ENCODE measurements around the gene GPR42. TPM values are rescaled to one million over a fixed set of nuclear protein-coding genes. Genes with fewer than 3 reads are reported as not detected.

The GPR42 gene
- total and polyA plus RNA-seq, 2 of the 4 experiments (the other 2 are of a cell fraction), result not detected

DNA sequence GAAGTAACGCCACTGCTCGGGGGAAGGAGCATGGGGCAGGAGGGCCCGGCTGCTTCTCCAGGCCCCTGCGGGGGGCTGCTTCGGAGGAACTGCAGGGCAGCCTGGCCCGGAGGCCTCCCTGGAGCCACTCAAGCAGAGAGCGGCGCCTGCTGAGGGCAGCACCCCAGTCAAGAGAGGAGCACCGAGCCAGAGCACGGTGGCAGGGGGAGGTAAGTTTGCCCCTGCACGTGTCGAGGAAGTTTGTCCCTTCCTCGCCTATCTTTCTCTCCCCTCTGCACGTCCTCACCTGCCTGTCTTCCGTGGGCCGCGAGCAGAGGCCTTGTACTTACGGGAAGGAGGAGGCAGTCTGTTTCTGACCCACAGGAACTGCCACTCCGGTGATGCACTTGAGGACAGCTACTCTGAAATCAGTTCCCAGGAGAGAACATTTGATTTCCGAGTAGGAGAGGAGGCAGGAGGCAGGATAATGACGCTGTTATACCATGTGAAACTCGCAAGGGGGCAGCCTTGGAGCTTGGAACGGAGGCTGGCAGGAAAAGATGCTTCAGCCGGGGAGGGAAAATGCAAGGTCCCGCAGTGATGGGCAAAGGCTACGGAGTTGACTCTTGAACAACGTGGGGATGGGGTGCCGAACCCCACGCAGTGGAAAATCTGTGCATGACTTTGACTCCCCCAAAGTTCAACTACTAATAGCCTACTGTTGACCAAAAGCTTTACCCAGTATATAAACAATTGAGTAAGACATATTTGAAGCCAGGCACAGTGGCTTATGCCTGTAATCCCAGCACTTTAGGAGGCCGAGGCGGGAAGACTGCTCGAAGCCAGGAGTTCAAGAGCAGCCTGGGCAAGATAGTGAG, 18.2 kb upstream of the GPR42 start:
- Histone ChIP-seq H3K23ac (ENCODE audit: low read depth, low read length) (no peak overlapping the region), H2AFZ (replicated peaks; ENCODE audit: low read length, poor library complexity) (peak overlapping the region; percentile 69), H3K14ac (replicated peaks; ENCODE audit: low read depth, low read length) (no peak overlapping the region), H3K36me3 (ENCODE audit: control insufficient read depth, insufficient read depth, low read length) (no peaks in the 10 kb centered on the region), H2AK5ac (ENCODE audit: low read depth, low read length) (no peak overlapping the region), H3K4ac (ENCODE audit: low read depth, low read length) (no peak overlapping the region), H3K4me3 (ENCODE audit: insufficient read depth, low read depth, low read length) (no peak overlapping the region), H3K9me1 (ENCODE audit: insufficient read depth, low read length) (no peaks in the 10 kb centered on the region), H2BK120ac (ENCODE audit: low read depth, low read length) (no peak overlapping the region), H4K20me1 (ENCODE audit: insufficient read depth, low read length) (no peaks in the 10 kb centered on the region), H3K56ac (ENCODE audit: extremely low read depth, insufficient read depth, low read length) (no peak overlapping the region), H3K27ac (ENCODE audit: insufficient read depth, low read length) (no peak overlapping the region), H3K9me3 (ENCODE audit: control insufficient read depth, insufficient read depth, low read length) (no peaks in the 10 kb centered on the region), H3K79me1 (ENCODE audit: low read depth in 1 of 2, low read length in 2 of 2) (no peaks in the 10 kb centered on the region), H4K5ac (ENCODE audit: low read depth, low read length) (no peak overlapping the region), H3K4me2 (ENCODE audit: low read depth, low read length) (no peak overlapping the region), H2BK15ac (ENCODE audit: low read depth, low read length) (no peak overlapping the region), H3K9ac (ENCODE audit: low read depth, low read length) (no peak overlapping the region), H2BK5ac (ENCODE audit: low read depth, low read length, poor library complexity, severe bottlenecking) (no peak overlapping the region), H4K8ac (ENCODE audit: low read depth in 2 of 2, low read length in 2 of 2) (no peak overlapping the region), H2BK20ac (ENCODE audit: low read depth, low read length) (no peak overlapping the region), H3K27me3 (ENCODE audit: control insufficient read depth, insufficient read depth, low read length) (peaks cover 12% of the 10 kb centered on the region), H3K4me1 (ENCODE audit: control insufficient read depth, insufficient read depth, low read length) (no peaks in the 10 kb centered on the region), H3K18ac (ENCODE audit: low read depth, low read length) (no peak overlapping the region), H4K91ac (ENCODE audit: insufficient read depth, low read depth, low read length) (no peak overlapping the region), H2AK9ac (replicated peaks; ENCODE audit: low read depth, low read length, poor library complexity) (no peak overlapping the region)
- CTCF ChIA-PET, result interaction anchor here (0.6 to 2.1 kb wide), 8 partner anchors 11 to 731 kb away, joined by 3 to 14 read pairs (median 6); no protein-coding TSS in a partner anchor
- peak; percentile 64 for DNase-seq
- intact Hi-C loops (cut with micrococcal nuclease), result loop anchor here (1.0 to 10.0 kb wide), 4 partner anchors 112 to 276 kb away; partner anchors contain the start of genes RBM42 and TMEM147
- dilution Hi-C loops (cut with HindIII; ENCODE audit: low sequenced_read_pairs, unreplicated experiment), result no loop called here
- POLR2A ChIA-PET (ENCODE audit: unreplicated experiment), result no interaction called here
- WGBS, 2 experiments (ENCODE audit: extremely low coverage in 2 of 2, insufficient read length in 1 of 2), result 65% methylated on average over 2 of the region's 32 CpGs; no CpG with 5 or more reads in 1 of the 2 experiments
- BruUV-seq (replicated peaks), result no TSS peak
- peak; percentile 98 for ATAC-seq (ENCODE audit: low read depth)
- TF ChIP-seq, protein P1, sequence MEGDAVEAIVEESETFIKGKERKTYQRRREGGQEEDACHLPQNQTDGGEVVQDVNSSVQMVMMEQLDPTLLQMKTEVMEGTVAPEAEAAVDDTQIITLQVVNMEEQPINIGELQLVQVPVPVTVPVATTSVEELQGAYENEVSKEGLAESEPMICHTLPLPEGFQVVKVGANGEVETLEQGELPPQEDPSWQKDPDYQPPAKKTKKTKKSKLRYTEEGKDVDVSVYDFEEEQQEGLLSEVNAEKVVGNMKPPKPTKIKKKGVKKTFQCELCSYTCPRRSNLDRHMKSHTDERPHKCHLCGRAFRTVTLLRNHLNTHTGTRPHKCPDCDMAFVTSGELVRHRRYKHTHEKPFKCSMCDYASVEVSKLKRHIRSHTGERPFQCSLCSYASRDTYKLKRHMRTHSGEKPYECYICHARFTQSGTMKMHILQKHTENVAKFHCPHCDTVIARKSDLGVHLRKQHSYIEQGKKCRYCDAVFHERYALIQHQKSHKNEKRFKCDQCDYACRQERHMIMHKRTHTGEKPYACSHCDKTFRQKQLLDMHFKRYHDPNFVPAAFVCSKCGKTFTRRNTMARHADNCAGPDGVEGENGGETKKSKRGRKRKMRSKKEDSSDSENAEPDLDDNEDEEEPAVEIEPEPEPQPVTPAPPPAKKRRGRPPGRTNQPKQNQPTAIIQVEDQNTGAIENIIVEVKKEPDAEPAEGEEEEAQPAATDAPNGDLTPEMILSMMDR (conservative IDR thresholded peaks at IDR 0.05; ENCODE audit: low read depth, low read length), result peak; percentile 88
- TF ChIP-seq SMC3 (IDR thresholded peaks at IDR 0.05; ENCODE audit: low read depth, low read length) (peak; percentile 88), RAD21 (IDR thresholded peaks at IDR 0.05; ENCODE audit: low read length) (peak; percentile 90), MAFK (IDR thresholded peaks at IDR 0.05; ENCODE audit: low read depth, low read length) (no peak), BHLHE40 (IDR thresholded peaks at IDR 0.05; ENCODE audit: low read depth, low read length) (no peak)
- TF ChIP-seq, protein P2, sequence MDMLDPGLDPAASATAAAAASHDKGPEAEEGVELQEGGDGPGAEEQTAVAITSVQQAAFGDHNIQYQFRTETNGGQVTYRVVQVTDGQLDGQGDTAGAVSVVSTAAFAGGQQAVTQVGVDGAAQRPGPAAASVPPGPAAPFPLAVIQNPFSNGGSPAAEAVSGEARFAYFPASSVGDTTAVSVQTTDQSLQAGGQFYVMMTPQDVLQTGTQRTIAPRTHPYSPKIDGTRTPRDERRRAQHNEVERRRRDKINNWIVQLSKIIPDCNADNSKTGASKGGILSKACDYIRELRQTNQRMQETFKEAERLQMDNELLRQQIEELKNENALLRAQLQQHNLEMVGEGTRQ (IDR thresholded peaks at IDR 0.05; ENCODE audit: low read depth, low read length), result no peak
- in situ Hi-C loops (cut with MboI; ENCODE audit: low sequenced_read_pairs), result no loop called here
